ENCODE results near the gene TMEM179.

- TF ChIP-seq ZBTB7A (IDR thresholded peaks at IDR 0.05; ENCODE audit: low read depth) (no peak), MAX (IDR thresholded peaks at IDR 0.05) (no peak), CREB1 (IDR thresholded peaks at IDR 0.05; ENCODE audit: low read depth) (no peak), TEAD4 (IDR thresholded peaks at IDR 0.05) (no peak), YY1 (IDR thresholded peaks at IDR 0.05; ENCODE audit: low read depth) (no peak), RAD21 (IDR thresholded peaks at IDR 0.05; ENCODE audit: low read depth) (no peak), EP300 (IDR thresholded peaks at IDR 0.05; ENCODE audit: borderline replicate concordance) (no peak), TAF1 (IDR thresholded peaks at IDR 0.05; ENCODE audit: low read depth) (no peak), CEBPB (IDR thresholded peaks at IDR 0.05) (no peak), NFIC (IDR thresholded peaks at IDR 0.05) (no peak), FOXM1 (IDR thresholded peaks at IDR 0.05; ENCODE audit: borderline replicate concordance, low read depth) (no peak), EGR1 (IDR thresholded peaks at IDR 0.05) (no peak)
- TF ChIP-seq, protein P1, sequence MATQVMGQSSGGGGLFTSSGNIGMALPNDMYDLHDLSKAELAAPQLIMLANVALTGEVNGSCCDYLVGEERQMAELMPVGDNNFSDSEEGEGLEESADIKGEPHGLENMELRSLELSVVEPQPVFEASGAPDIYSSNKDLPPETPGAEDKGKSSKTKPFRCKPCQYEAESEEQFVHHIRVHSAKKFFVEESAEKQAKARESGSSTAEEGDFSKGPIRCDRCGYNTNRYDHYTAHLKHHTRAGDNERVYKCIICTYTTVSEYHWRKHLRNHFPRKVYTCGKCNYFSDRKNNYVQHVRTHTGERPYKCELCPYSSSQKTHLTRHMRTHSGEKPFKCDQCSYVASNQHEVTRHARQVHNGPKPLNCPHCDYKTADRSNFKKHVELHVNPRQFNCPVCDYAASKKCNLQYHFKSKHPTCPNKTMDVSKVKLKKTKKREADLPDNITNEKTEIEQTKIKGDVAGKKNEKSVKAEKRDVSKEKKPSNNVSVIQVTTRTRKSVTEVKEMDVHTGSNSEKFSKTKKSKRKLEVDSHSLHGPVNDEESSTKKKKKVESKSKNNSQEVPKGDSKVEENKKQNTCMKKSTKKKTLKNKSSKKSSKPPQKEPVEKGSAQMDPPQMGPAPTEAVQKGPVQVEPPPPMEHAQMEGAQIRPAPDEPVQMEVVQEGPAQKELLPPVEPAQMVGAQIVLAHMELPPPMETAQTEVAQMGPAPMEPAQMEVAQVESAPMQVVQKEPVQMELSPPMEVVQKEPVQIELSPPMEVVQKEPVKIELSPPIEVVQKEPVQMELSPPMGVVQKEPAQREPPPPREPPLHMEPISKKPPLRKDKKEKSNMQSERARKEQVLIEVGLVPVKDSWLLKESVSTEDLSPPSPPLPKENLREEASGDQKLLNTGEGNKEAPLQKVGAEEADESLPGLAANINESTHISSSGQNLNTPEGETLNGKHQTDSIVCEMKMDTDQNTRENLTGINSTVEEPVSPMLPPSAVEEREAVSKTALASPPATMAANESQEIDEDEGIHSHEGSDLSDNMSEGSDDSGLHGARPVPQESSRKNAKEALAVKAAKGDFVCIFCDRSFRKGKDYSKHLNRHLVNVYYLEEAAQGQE (IDR thresholded peaks at IDR 0.05; ENCODE audit: low read depth), result no peak
- TF ChIP-seq, protein P2, sequence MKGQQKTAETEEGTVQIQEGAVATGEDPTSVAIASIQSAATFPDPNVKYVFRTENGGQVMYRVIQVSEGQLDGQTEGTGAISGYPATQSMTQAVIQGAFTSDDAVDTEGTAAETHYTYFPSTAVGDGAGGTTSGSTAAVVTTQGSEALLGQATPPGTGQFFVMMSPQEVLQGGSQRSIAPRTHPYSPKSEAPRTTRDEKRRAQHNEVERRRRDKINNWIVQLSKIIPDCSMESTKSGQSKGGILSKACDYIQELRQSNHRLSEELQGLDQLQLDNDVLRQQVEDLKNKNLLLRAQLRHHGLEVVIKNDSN (IDR thresholded peaks at IDR 0.05), result no peak
Observed at GRCh38 chr14:104559804-104560585, 44.6 kb downstream of the TMEM179 start.
